ENCODE measurements around the gene MFSD2B.
"Not testable (repeated sequence)": the region's sequence is repeated elsewhere in the genome, so short reads cannot be mapped to it uniquely, and the experiment has no call there.

The MFSD2B gene

GRCh38 chr2:24009680-24010476 lies at the start of gene MFSD2B:
Gene MFSD2B (plus strand): TSS chr2:24010085. CDS start chr2:24010097, 12 bp downstream.
- DNase-seq (ENCODE audit: low read depth in 3 of 3, low spot score in 1 of 3): no peak

GRCh38 chr2:23967846-23968245 lies 42.0 kb upstream of the MFSD2B start:
- no peak for DNase-seq (ENCODE audit: low read depth in 3 of 3, low spot score in 1 of 3)

GRCh38 chr2:23976883-23977282 lies 33.0 kb upstream of the MFSD2B start:
- no peak for DNase-seq (ENCODE audit: low read depth in 3 of 3, low spot score in 1 of 3)

GRCh38 chr2:23988371-23988770 lies 21.5 kb upstream of the MFSD2B start:
- DNase-seq (ENCODE audit: low read depth in 3 of 3, low spot score in 1 of 3): no peak

- DNase-seq (ENCODE audit: low read depth in 3 of 3, low spot score in 1 of 3): no peak
Observed at GRCh38 chr2:23992931-23993330, 17.0 kb upstream of the MFSD2B start.

- DNase-seq (ENCODE audit: low read depth in 3 of 3, low spot score in 1 of 3): no peak
Observed at GRCh38 chr2:23993736-23994269, 16.1 kb upstream of the MFSD2B start.

GRCh38 chr2:23994567-23994966 lies 15.3 kb upstream of the MFSD2B start:
- no peak for DNase-seq (ENCODE audit: low read depth in 3 of 3, low spot score in 1 of 3)

- no peak for DNase-seq (ENCODE audit: low read depth in 3 of 3, low spot score in 1 of 3)
Observed at GRCh38 chr2:24007693-24008092, 2.2 kb upstream of the MFSD2B start.

- no peak for DNase-seq (ENCODE audit: low read depth in 3 of 3, low spot score in 1 of 3)
Observed at GRCh38 chr2:24008672-24009366, 1.1 kb upstream of the MFSD2B start.

GRCh38 chr2:24009367-24009679 lies 562 bp upstream of the MFSD2B start:
- no peak for DNase-seq (ENCODE audit: low read depth in 3 of 3, low spot score in 1 of 3)

GRCh38 chr2:24010477-24011249 lies 778 bp downstream of the MFSD2B start:
- no peak for DNase-seq (ENCODE audit: low read depth in 3 of 3, low spot score in 1 of 3)

GRCh38 chr2:24011250-24012104 lies 1.6 kb downstream of the MFSD2B start:
- no peak for DNase-seq (ENCODE audit: low read depth in 3 of 3, low spot score in 1 of 3)

GRCh38 chr2:24012521-24013188 lies 2.8 kb downstream of the MFSD2B start:
- DNase-seq (ENCODE audit: low read depth in 3 of 3, low spot score in 1 of 3): no peak

- DNase-seq (ENCODE audit: low read depth in 3 of 3, low spot score in 1 of 3): not testable (repeated sequence)
Observed at GRCh38 chr2:24014902-24015301, 5.0 kb downstream of the MFSD2B start.

GRCh38 chr2:24015562-24016375 lies 5.9 kb downstream of the MFSD2B start:
- DNase-seq (ENCODE audit: low read depth in 3 of 3, low spot score in 1 of 3): no peak

GRCh38 chr2:24016376-24016761 lies 6.5 kb downstream of the MFSD2B start:
- DNase-seq (ENCODE audit: low read depth in 3 of 3, low spot score in 1 of 3): no peak

- no peak for DNase-seq (ENCODE audit: low read depth in 3 of 3, low spot score in 1 of 3)
Observed at GRCh38 chr2:24016853-24017703, 7.2 kb downstream of the MFSD2B start.

- DNase-seq (ENCODE audit: low read depth in 3 of 3, low spot score in 1 of 3): no peak
Observed at GRCh38 chr2:24017711-24018110, 7.8 kb downstream of the MFSD2B start.

Measured in stimulated activated CD4-positive, alpha-beta T cell treated with anti-CD3 and anti-CD28 coated beads, TNF-alpha, amount 100 ng/mL, for 1 hour (primary cell).